HEK293 (cell line): ENCODE data around the gene NISCH.

ENCODE experiments used
- CTCF ChIA-PET: fragments of 350-600 bp; formaldehyde crosslinking; extraction: SDS; loops from one replicate; lab custom pipeline; 2021; ENCODE audit warnings: antibody characterized with exemption; lab: Yijun Ruan, JAX
- POLR2A ChIA-PET: fragments of 300-600 bp; formaldehyde crosslinking; extraction: SDS; loops from one replicate; lab custom pipeline; 2020; ENCODE audit warnings: antibody characterized with exemption, inconsistent platforms; lab: Yijun Ruan, JAX
- H3K27ac ChIP-seq: fragments of 200-500 bp; sonication (Bioruptor generic); 2 replicates; pipeline ENCODE4 v1.5.1; 2014; ENCODE audit warnings: low read depth, low read length, control low read depth, inconsistent platforms; ENCODE audit errors: extremely low read depth
- H3K36me3 ChIP-seq, 2 experiments: fragments of 200-500 bp in 1 of 2; sonication (Bioruptor generic) in 1 of 2; 1 replicate in 1 of 2; 2 replicates in 1 of 2; pipeline ENCODE4 v1.5.1; 2014 to 2017; ENCODE audit warnings: inconsistent platforms in 2 of 2, low read length in 2 of 2; ENCODE audit not compliant: control insufficient read depth in 2 of 2, insufficient read depth in 1 of 2
- H3K4me1 ChIP-seq: fragments of 200-500 bp; sonication (Bioruptor generic); 2 replicates; pipeline ENCODE4 v1.5.1; 2014; ENCODE audit warnings: mild to moderate bottlenecking, low read length, inconsistent platforms; ENCODE audit not compliant: control insufficient read depth, insufficient read depth
- H3K4me3 ChIP-seq: 2 replicates; pipeline ENCODE4 v1.5.1; 2011; ENCODE audit warnings: low read depth, mild to moderate bottlenecking, control low read depth, low read length, moderate library complexity
- H3K9me3 ChIP-seq: fragments of 200-500 bp; sonication (Bioruptor generic); 2 replicates; pipeline ENCODE4 v1.5.1; 2014; ENCODE audit warnings: low read depth, low read length, inconsistent platforms; ENCODE audit not compliant: control insufficient read depth, insufficient read depth
- BCL11A ChIP-seq: fragments of 450-650 bp; formaldehyde crosslinking; IDR thresholded peaks from 2 replicates; pipeline ENCODE4 v1.5.1; 2016; ENCODE audit warnings: low read depth, missing biosample characterization, missing genetic modification characterization
- GLIS1 ChIP-seq: fragments of 450-650 bp; formaldehyde crosslinking; IDR thresholded peaks from 2 replicates; pipeline ENCODE4 v1.5.1; 2016; ENCODE audit warnings: missing biosample characterization, missing genetic modification characterization
- HOXD13 ChIP-seq: sonication (generic); formaldehyde crosslinking; IDR thresholded peaks from 2 replicates; pipeline ENCODE4 v1.8.0; 2022; ENCODE audit warnings: missing genetic modification reagents, borderline replicate concordance
- ZBTB11 ChIP-seq: fragments of 450-650 bp; formaldehyde crosslinking; conservative IDR thresholded peaks from 2 replicates; pipeline ENCODE4 v1.5.1; 2016; ENCODE audit warnings: low read depth, missing biosample characterization, missing genetic modification characterization
- ZBTB26 ChIP-seq: fragments of 450-650 bp; formaldehyde crosslinking; optimal IDR thresholded peaks from 2 replicates; pipeline ENCODE3; 2016; ENCODE audit warnings: missing biosample characterization, mild to moderate bottlenecking, missing genetic modification characterization
- ZFHX2 ChIP-seq: fragments of 450-650 bp; formaldehyde crosslinking; conservative IDR thresholded peaks from 2 replicates; pipeline ENCODE4 v1.5.1; 2016; ENCODE audit warnings: missing biosample characterization, missing genetic modification characterization
- ZIC2 ChIP-seq: fragments of 450-650 bp; formaldehyde crosslinking; IDR thresholded peaks from 2 replicates; pipeline ENCODE4 v1.5.1; 2016; ENCODE audit warnings: missing biosample characterization, missing genetic modification characterization
- ZNF121 ChIP-seq: fragments of 450-650 bp; formaldehyde crosslinking; IDR thresholded peaks from 2 replicates; pipeline ENCODE4 v1.5.1; 2016; ENCODE audit warnings: missing biosample characterization, missing genetic modification characterization
- ZNF138 ChIP-seq: fragments of 450-650 bp; formaldehyde crosslinking; IDR thresholded peaks from 2 replicates; pipeline ENCODE4 v1.5.1; 2016; ENCODE audit warnings: missing biosample characterization, missing genetic modification characterization, borderline replicate concordance
- ZNF140 ChIP-seq: fragments of 450-650 bp; formaldehyde crosslinking; IDR thresholded peaks from 2 replicates; pipeline ENCODE4 v1.5.1; 2016; ENCODE audit warnings: missing biosample characterization, missing genetic modification characterization
- ZNF16 ChIP-seq: fragments of 450-650 bp; formaldehyde crosslinking; IDR thresholded peaks from 2 replicates; pipeline ENCODE4 v1.5.1; 2016; ENCODE audit warnings: low read depth, missing biosample characterization, missing genetic modification characterization
- ZNF174 ChIP-seq: fragments of 450-650 bp; formaldehyde crosslinking; IDR thresholded peaks from 2 replicates; pipeline ENCODE4 v1.5.0; 2017; ENCODE audit warnings: missing biosample characterization, mild to moderate bottlenecking, missing genetic modification characterization
- ZNF18 ChIP-seq: fragments of 450-650 bp; formaldehyde crosslinking; IDR thresholded peaks from 2 replicates; pipeline ENCODE4 v1.5.1; 2016; ENCODE audit warnings: missing biosample characterization, missing genetic modification characterization
- ZNF48 ChIP-seq: fragments of 450-650 bp; formaldehyde crosslinking; IDR thresholded peaks from 2 replicates; pipeline ENCODE4 v1.5.1; 2016; ENCODE audit warnings: missing biosample characterization, missing genetic modification characterization
- ZNF510 ChIP-seq: fragments of 450-650 bp; formaldehyde crosslinking; IDR thresholded peaks from 2 replicates; pipeline ENCODE4 v1.5.1; 2018; ENCODE audit warnings: mild to moderate bottlenecking, missing genetic modification characterization, missing biosample characterization; ENCODE audit not compliant: insufficient replicate concordance
- ZNF639 ChIP-seq: fragments of 450-650 bp; formaldehyde crosslinking; IDR thresholded peaks from 2 replicates; pipeline ENCODE4 v1.5.1; 2016; ENCODE audit warnings: missing biosample characterization, missing genetic modification characterization

Gene NISCH

GRCh38 chr3:52504977-52505376 is 49.6 kb downstream of the NISCH start:
- CTCF ChIA-PET = no interaction called here
- H3K4me1 ChIP-seq = no peaks in the 10 kb centered on the region
- H3K36me3 ChIP-seq = no peaks in the 10 kb centered on the region
- TF ChIP-seq ZNF18 (tag by site-specific recombination) = no peak
- peak; percentile 85 for TF ChIP-seq GLIS1 (tag by site-specific recombination)
- 0 out of 2 replicates have a peak, but pooled peaks have one; percentile 10 for TF ChIP-seq ZFHX2
- peak; percentile 81 for TF ChIP-seq ZIC2 (tag by site-specific recombination)
- H3K9me3 ChIP-seq = no peaks in the 10 kb centered on the region
- H3K4me3 ChIP-seq = no peak overlapping the region
- no peak overlapping the region for H3K27ac ChIP-seq
- POLR2A ChIA-PET = interaction anchor here (1.3 kb wide), 1 partner anchor 31 kb away, joined by 5 read pairs; the partner anchor contains the start of gene UQCC5

GRCh38 chr3:52506266-52506966 is 51.0 kb downstream of the NISCH start:
- Histone ChIP-seq H3K4me3 (no peak overlapping the region), H3K9me3 (no peaks in the 10 kb centered on the region), H3K27ac (no peak overlapping the region), H3K36me3 (no peaks in the 10 kb centered on the region), H3K4me1 (no peaks in the 10 kb centered on the region)
- CTCF ChIA-PET = interaction anchor here (0.7 kb wide), 1 partner anchor 36 kb away, joined by 3 read pairs; no protein-coding TSS in a partner anchor
- TF ChIP-seq ZBTB26 (tag by site-specific recombination) (no peak), ZNF174 (tag by site-specific recombination) (no peak), ZIC2 (tag by site-specific recombination) (no peak), ZBTB11 (no peak), ZNF510 (tag by site-specific recombination) (no peak), HOXD13 (CRISPR knock-in tag) (no peak), ZNF140 (tag by site-specific recombination) (no peak), ZNF48 (tag by site-specific recombination) (no peak), ZNF138 (tag by site-specific recombination) (no peak), ZNF16 (no peak), ZNF121 (tag by site-specific recombination) (no peak), ZNF639 (tag by site-specific recombination) (no peak), BCL11A (no peak)
- POLR2A ChIA-PET = no interaction called here
